HG03066 (cell line): ENCODE measurements around the gene PLXNA4.

Experiments
- ATAC-seq: cut with Tn5 transposase; IDR thresholded peaks from one replicate; pipeline ENCODE4 v1.9.1; 2021; ENCODE audit warnings: low read depth; ENCODE audit not compliant: unreplicated experiment

The PLXNA4 gene

GRCh38 chr7:132140341-132140740, 435.9 kb downstream of the PLXNA4 start:
- no peak for ATAC-seq

DNA sequence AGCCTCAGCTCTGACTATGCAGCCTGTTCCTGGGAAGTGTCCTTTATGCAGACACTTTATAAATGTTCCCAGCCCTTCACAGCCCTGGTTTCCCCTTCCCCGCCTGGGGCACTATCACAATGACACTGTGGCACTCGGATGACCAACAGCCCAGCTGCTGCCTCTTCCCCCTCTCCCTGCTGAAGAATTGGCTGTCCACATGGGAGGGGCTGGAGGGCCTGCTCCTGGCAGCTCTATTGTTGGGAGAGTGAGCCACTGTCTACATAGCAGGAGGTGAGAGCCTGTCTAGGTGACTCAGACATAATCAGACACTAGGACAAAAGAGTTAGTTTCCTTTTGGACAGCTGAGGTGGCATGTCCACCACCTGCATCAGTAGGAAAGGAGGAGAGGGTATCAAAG, 437.5 kb downstream of the PLXNA4 start:
- ATAC-seq = no peak

DNA sequence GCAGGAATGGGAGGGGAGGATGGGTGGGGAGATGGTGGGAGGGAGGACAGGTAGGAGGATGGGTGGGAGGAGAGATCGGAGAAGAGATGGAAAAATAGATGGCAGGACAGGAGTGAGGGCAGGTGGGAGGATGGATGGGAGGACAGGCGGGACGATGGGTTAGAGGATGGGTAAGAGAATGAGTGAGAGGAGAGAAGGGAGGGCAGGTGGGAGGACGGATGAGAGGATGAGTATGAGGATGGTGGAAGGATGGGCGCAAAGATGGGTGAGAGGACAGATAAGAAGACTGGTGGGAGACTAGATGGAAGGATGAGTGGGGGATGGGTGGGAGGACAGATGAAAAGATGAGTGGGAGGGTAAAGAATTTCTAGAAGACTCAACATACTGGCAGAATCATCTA, 438.6 kb downstream of the PLXNA4 start:
- ATAC-seq = no peak

DNA sequence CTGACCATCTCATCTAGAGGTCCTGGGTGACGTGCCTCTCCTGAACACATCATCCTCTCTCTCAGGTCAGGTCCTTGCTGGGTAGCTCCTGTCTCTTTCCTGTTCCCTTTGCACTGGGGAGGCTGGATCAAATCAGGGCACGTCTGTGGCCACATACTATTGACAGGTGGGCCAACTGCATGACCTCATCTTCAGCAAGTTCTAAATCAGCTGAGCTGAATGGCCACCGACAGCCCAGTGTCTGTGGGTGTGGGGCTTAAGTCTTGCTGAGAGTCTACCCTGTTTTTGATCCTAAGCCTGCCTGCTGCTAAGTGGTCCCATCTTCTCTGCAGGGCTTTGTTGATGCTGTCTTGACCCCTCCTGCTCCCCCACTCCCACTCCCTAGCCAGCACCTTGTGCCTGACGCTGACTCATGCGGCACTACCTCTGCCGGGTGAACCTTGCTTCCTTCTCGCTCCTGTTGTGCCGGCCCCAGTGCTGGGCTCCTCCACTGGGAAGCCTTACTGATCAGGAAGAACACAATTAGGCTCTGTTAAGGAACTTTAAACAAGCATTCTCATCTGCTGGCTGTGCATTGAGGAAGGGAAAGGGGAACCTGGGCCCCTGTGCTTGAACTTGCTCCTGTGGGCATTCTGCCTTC, 440.4 kb downstream of the PLXNA4 start:
- no peak for ATAC-seq

- ATAC-seq = no peak
Measured at GRCh38 chr7:132134814-132135445, 441.3 kb downstream of the PLXNA4 start.

- no peak for ATAC-seq
Measured at GRCh38 chr7:132133501-132133900, 442.8 kb downstream of the PLXNA4 start.

DNA sequence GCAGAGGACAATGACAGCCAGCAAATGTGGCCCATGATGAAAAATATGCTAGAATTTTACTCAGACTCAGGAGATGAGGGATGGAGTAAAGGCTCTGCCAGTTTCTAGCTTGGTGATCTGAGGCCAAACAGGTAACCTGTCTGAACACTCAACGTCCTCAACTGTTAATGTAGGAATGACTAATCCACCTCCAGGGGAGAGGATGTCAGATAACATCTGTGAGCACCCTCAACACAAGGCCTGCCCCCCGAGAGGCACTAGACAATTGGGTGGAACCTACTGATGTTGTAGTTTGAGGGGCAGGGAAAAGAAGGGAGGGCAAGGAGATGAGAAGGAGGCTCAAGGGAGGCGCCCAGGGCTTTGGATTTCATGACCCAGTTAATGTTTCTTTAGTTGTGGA, 445.1 kb downstream of the PLXNA4 start:
- no peak for ATAC-seq

DNA sequence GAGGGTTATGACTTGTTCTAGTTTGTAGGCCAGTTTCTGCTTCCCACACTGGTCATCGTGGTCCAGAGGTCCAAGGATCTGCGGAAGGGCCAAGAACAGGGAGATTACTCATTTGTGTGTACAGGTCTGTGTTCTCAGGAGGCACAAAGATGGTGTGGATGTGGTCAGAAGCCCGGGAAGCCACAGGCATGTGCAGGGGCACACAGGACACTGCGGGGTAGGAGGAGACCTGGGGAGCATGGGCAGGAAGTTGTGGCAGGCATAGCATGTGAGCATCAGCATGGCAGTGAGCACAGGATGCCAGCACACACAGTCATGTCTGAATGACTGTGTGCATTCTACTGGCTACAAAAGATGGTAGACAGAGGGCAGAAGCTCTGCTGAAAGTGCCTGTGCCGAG, 445.8 kb downstream of the PLXNA4 start:
- no peak for ATAC-seq

- no peak for ATAC-seq
Measured at GRCh38 chr7:132125872-132126595, 450.2 kb downstream of the PLXNA4 start.

GRCh38 chr7:132125096-132125495, 451.2 kb downstream of the PLXNA4 start:
- no peak for ATAC-seq

GRCh38 chr7:132124575-132124974, 451.7 kb downstream of the PLXNA4 start:
- no peak for ATAC-seq

DNA sequence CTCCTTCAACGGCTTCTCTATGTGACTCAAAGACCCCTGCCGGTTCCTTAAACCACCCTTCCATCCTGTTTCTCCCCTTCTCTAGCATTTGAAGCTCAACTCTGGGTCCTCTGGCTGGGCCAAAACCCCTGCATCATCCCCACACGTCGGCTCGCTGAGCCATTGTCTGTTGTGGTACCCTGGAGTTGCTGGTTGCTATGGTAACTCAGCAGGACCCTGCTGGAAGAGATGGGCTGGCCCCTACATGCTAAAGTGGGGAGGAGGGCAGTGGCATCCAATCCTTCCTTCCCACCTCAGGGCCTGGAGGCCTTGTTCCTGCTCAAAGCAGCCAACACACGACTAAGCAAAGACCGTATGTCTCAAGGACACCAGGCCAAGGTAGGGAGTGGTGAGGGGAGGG, 452.5 kb downstream of the PLXNA4 start:
- no peak for ATAC-seq

- no peak for ATAC-seq
Measured at GRCh38 chr7:132122901-132123300, 453.4 kb downstream of the PLXNA4 start.

DNA sequence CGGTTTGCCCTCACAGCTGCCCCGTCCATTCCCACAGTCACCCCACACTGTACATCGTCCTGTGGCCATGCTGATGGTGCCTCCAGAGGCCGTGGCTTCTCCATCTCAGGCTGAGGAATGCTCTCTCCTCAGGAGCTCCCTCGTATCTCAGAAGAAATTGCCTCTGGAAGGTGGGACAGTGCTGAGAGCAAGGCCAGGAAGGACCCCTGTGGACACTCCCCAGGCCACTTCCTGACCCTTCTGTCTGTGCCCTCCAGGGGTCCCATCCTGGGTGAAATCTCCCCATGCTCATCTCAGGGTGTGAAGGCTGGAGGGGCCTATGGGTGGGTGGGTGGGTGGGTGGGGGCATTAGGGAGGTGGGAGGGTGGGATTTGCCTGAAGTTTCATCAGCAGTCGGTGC, 454.3 kb downstream of the PLXNA4 start:
- no peak for ATAC-seq

- no peak for ATAC-seq
Measured at GRCh38 chr7:132118641-132119040, 457.6 kb downstream of the PLXNA4 start.

GRCh38 chr7:132117636-132118035, 458.6 kb downstream of the PLXNA4 start:
- ATAC-seq = no peak

DNA sequence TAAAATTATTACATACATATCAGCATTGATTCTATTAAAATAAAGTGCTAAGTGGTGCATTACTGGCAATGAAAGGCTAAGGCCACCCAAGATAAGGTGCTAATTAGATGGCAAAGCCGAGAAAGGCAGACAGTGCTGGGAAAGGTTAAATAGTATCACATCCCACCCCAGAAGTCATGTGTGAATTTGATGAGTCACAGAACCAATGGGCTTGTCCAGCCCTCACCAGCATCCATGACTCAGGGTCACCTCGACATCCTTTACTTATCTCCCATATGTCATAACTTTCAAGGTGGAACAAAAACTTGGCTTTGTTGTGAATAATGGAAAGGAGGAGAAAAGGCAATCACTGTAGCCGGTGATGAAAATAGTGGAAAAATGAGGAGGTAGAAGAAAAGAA, 459.1 kb downstream of the PLXNA4 start:
- no peak for ATAC-seq

GRCh38 chr7:132116369-132116768, 459.9 kb downstream of the PLXNA4 start:
- ATAC-seq = no peak

DNA sequence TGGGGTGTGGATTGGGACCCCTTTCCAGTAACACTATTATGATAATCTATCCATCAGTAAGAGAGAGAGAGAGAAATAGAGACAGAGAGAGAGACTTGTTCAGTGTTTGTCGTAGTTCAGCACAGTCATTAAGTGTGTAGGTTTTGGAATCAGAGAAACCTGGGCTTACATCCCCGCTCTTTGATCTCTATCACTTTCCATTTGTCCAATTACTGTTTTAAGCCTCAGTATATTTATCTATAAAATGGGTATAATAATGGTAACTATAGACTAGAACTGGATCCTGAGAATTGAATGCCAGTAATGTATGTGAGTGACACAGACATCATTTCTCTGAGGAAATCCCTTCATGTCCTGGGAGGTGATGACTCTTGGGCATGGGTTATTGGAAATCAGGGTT, 460.5 kb downstream of the PLXNA4 start:
- ATAC-seq = no peak

- no peak for ATAC-seq
Measured at GRCh38 chr7:132115028-132115427, 461.2 kb downstream of the PLXNA4 start.

- ATAC-seq = no peak
Measured at GRCh38 chr7:132114411-132114810, 461.9 kb downstream of the PLXNA4 start.
